GM12872 (cell line): Measurements from ENCODE around the gene SLC39A12.

Source experiments
- TF ChIP-seq, protein P1 (sequence below): IDR thresholded peaks from 3 replicates; pipeline ENCODE4 v1.5.1; 2011; ENCODE audit warnings: low read depth, mild to moderate bottlenecking, low read length, moderate library complexity; ENCODE audit not compliant: insufficient read depth

Gene SLC39A12

GRCh38 chr10:18086746-18087145, 135.0 kb downstream of the SLC39A12 start:
- TF ChIP-seq, protein P1, sequence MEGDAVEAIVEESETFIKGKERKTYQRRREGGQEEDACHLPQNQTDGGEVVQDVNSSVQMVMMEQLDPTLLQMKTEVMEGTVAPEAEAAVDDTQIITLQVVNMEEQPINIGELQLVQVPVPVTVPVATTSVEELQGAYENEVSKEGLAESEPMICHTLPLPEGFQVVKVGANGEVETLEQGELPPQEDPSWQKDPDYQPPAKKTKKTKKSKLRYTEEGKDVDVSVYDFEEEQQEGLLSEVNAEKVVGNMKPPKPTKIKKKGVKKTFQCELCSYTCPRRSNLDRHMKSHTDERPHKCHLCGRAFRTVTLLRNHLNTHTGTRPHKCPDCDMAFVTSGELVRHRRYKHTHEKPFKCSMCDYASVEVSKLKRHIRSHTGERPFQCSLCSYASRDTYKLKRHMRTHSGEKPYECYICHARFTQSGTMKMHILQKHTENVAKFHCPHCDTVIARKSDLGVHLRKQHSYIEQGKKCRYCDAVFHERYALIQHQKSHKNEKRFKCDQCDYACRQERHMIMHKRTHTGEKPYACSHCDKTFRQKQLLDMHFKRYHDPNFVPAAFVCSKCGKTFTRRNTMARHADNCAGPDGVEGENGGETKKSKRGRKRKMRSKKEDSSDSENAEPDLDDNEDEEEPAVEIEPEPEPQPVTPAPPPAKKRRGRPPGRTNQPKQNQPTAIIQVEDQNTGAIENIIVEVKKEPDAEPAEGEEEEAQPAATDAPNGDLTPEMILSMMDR: no peak

GRCh38 chr10:18087355-18087754, 135.6 kb downstream of the SLC39A12 start:
- TF ChIP-seq, protein P1: no peak
